ENCODE measurements around the gene GLIPR2. TPM values are rescaled to one million over a fixed set of nuclear protein-coding genes. Genes with fewer than 3 reads are reported as not detected.
A peak's percentile ranks its signal among the peaks of the same experiment; 100 is the strongest.

GLIPR2 gene
- total and polyA plus RNA-seq, 2 of the 13 experiments (the other 11 are each of a cell fraction or from before 2014, with no cell fraction given): 0.08 to 0.42 TPM

DNA sequence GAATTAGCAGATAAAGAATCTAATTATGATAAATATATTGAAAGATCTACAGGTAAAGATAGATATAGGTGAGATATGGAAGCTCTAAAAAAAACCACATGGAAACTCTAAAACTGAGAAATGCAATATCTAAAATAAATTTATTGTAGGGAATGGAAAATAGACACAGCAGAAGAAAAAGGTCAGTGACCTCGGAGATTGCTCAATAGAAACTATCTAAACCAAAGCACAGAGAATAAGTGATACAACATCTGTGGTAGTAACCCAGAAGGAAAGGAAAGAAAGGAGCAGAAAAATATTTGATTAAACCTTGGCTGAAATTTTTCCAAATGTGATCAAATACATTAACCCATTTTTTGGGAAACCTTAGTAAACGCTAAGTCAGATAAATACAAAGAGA is 43.1 kb upstream of the GLIPR2 start (continued):
- TF ChIP-seq, protein P1, sequence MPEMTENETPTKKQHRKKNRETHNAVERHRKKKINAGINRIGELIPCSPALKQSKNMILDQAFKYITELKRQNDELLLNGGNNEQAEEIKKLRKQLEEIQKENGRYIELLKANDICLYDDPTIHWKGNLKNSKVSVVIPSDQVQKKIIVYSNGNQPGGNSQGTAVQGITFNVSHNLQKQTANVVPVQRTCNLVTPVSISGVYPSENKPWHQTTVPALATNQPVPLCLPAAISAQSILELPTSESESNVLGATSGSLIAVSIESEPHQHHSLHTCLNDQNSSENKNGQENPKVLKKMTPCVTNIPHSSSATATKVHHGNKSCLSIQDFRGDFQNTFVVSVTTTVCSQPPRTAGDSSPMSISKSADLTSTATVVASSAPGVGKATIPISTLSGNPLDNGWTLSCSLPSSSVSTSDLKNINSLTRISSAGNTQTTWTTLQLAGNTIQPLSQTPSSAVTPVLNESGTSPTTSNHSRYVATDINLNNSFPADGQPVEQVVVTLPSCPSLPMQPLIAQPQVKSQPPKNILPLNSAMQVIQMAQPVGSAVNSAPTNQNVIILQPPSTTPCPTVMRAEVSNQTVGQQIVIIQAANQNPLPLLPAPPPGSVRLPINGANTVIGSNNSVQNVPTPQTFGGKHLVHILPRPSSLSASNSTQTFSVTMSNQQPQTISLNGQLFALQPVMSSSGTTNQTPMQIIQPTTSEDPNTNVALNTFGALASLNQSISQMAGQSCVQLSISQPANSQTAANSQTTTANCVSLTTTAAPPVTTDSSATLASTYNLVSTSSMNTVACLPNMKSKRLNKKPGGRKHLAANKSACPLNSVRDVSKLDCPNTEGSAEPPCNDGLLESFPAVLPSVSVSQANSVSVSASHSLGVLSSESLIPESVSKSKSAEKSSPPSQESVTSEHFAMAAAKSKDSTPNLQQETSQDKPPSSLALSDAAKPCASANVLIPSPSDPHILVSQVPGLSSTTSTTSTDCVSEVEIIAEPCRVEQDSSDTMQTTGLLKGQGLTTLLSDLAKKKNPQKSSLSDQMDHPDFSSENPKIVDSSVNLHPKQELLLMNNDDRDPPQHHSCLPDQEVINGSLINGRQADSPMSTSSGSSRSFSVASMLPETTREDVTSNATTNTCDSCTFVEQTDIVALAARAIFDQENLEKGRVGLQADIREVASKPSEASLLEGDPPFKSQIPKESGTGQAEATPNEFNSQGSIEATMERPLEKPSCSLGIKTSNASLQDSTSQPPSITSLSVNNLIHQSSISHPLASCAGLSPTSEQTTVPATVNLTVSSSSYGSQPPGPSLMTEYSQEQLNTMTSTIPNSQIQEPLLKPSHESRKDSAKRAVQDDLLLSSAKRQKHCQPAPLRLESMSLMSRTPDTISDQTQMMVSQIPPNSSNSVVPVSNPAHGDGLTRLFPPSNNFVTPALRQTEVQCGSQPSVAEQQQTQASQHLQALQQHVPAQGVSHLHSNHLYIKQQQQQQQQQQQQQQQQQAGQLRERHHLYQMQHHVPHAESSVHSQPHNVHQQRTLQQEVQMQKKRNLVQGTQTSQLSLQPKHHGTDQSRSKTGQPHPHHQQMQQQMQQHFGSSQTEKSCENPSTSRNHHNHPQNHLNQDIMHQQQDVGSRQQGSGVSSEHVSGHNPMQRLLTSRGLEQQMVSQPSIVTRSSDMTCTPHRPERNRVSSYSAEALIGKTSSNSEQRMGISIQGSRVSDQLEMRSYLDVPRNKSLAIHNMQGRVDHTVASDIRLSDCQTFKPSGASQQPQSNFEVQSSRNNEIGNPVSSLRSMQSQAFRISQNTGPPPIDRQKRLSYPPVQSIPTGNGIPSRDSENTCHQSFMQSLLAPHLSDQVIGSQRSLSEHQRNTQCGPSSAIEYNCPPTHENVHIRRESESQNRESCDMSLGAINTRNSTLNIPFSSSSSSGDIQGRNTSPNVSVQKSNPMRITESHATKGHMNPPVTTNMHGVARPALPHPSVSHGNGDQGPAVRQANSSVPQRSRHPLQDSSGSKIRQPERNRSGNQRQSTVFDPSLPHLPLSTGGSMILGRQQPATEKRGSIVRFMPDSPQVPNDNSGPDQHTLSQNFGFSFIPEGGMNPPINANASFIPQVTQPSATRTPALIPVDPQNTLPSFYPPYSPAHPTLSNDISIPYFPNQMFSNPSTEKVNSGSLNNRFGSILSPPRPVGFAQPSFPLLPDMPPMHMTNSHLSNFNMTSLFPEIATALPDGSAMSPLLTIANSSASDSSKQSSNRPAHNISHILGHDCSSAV (CRISPR knock-in tag; IDR thresholded peaks at IDR 0.05; ENCODE audit: borderline replicate concordance): no peak
- TF ChIP-seq, protein P2, sequence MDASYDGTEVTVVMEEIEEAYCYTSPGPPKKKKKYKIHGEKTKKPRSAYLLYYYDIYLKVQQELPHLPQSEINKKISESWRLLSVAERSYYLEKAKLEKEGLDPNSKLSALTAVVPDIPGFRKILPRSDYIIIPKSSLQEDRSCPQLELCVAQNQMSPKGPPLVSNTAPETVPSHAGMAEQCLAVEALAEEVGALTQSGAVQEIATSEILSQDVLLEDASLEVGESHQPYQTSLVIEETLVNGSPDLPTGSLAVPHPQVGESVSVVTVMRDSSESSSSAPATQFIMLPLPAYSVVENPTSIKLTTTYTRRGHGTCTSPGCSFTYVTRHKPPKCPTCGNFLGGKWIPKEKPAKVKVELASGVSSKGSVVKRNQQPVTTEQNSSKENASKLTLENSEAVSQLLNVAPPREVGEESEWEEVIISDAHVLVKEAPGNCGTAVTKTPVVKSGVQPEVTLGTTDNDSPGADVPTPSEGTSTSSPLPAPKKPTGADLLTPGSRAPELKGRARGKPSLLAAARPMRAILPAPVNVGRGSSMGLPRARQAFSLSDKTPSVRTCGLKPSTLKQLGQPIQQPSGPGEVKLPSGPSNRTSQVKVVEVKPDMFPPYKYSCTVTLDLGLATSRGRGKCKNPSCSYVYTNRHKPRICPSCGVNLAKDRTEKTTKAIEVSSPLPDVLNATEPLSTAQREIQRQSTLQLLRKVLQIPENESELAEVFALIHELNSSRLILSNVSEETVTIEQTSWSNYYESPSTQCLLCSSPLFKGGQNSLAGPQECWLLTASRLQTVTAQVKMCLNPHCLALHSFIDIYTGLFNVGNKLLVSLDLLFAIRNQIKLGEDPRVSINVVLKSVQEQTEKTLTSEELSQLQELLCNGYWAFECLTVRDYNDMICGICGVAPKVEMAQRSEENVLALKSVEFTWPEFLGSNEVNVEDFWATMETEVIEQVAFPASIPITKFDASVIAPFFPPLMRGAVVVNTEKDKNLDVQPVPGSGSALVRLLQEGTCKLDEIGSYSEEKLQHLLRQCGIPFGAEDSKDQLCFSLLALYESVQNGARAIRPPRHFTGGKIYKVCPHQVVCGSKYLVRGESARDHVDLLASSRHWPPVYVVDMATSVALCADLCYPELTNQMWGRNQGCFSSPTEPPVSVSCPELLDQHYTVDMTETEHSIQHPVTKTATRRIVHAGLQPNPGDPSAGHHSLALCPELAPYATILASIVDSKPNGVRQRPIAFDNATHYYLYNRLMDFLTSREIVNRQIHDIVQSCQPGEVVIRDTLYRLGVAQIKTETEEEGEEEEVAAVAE (CRISPR knock-in tag; IDR thresholded peaks at IDR 0.05; ENCODE audit: borderline replicate concordance): no peak
- TF ChIP-seq ZSCAN31 (CRISPR knock-in tag; IDR thresholded peaks at IDR 0.05; ENCODE audit: low read depth) (no peak), CEBPG (CRISPR knock-in tag; IDR thresholded peaks at IDR 0.05) (peak; percentile 71)
